HG03432 (cell line): ENCODE measurements around the gene GRM4.

Source experiments
- ATAC-seq: cut with Tn5 transposase; IDR thresholded peaks from one replicate; pipeline ENCODE4 v1.9.1; 2021; ENCODE audit warnings: mild to moderate bottlenecking, moderate library complexity; ENCODE audit not compliant: unreplicated experiment

GRM4 gene

DNA sequence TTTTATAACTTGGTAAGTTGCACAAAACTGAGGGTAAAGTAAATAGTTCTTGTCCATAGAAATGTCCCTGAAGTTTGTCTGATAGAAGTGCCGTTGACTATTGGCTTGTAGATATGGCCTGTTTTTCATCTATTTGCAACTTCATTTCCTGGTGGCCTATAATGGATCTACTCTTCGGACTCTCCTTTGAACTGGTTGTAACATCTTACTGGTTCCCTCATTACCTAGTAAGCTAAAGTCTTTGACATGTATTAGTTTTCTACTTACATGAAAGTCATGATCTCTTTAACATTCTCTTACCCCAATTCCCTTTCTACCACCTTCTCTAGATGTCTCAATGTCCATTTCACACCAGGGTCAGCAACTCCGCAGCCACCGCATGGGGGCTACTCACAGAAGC is 146.3 kb downstream of the GRM4 start:
- no peak for ATAC-seq

DNA sequence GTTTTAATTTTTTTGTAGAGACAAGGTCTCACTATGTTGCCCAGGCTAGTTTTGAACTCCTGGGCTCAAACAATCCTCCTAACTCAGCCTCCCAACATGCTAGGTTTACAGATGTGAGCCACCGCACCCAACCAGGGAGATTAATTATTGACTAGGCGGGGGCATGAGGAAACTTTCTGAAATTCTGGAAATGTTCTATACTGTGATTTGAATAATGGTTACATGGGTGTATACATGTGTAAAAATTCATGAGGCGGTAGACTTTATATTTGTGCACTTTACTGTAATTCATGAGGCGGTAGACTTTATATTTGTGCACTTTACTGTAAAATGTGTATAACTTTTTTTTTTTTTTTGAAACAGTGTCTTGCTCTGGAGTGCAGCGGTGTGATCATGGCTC is 147.2 kb downstream of the GRM4 start:
- ATAC-seq = no peak

GRCh38 chr6:33997265-33997664 is 148.6 kb downstream of the GRM4 start:
- no peak for ATAC-seq

- no peak for ATAC-seq
Observed at GRCh38 chr6:33996120-33996475, 149.8 kb downstream of the GRM4 start.

DNA sequence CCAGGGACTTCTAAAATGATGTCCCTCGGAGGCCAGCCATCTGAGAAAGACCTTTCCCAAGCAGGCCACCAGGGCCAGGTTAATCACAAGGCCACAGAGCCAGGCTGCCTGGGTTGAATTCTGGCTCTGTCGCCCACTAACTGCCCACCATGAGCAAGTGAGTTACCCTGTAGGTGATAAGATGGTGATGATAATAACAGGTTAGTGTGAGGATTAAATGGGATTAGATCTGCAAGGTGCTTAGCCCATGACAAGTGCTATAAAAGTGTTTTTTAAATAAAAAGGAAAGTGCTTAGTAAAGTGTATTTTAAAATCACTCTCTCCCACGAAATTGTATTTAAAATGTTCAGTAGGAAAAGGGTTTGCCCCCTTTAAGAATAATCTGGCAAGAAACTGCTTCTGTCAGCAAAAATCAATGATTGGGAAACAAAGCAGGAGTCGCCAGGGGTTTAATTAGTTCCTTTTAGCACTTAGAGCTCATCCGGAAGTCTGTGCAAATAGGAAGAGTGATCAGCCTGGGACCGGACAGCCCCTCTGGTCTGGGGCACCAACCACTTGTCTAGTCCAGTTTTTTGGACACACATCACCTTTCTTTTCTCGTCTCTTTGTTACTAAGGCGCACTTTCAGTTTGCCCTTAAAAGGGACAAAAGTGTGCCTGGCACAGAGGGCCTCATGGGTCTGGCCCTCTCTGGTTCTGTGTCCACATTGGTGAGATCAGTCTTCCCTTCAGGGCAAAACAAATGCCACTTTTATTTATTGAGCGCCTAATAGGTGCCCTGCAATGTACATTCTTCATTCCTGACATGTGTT is 150.4 kb downstream of the GRM4 start:
- ATAC-seq = no peak

DNA sequence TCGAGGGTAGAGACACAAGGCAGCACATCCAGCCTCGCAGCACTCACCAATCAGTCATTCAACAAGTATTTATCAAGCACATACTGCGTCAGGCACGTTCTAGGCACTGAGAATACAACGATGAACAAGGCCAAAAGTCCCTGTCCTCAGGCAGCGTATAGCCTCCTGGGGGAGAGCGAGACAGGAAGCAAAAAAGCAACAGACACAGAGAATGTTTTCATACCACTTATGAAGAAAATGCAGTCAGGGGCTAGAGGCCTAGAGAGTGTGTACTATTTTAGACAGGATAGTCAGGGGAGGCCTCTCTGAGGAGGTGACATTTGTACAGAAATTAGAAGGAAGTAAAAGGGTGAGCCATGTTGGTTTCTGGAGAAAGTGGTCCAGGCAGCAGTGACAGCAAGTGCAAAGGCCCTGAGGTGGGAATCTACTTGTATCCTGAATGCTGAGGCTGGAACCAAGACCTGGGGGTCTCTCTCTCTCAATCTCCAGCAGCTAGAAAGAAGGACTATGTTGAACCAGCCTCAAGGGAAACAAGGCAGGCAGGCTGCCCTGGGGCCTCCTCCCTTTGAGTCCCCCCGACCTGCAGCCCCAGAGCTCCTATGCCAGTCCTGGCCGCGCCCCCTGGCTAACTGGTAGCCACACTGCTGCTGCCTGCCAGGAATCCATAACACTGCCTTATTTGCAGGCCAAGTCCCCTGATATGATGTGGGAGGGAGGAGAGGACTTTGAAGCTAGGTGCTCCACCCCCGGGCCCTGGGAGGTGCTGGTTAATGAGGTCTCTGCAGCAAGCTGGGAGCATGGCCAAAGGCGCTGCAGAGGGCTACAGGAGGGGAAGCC is 151.2 kb downstream of the GRM4 start:
- ATAC-seq = no peak

- no peak for ATAC-seq
Observed at GRCh38 chr6:33993653-33994471, 152.0 kb downstream of the GRM4 start.

GRCh38 chr6:33993091-33993490 is 152.8 kb downstream of the GRM4 start:
- no peak for ATAC-seq

DNA sequence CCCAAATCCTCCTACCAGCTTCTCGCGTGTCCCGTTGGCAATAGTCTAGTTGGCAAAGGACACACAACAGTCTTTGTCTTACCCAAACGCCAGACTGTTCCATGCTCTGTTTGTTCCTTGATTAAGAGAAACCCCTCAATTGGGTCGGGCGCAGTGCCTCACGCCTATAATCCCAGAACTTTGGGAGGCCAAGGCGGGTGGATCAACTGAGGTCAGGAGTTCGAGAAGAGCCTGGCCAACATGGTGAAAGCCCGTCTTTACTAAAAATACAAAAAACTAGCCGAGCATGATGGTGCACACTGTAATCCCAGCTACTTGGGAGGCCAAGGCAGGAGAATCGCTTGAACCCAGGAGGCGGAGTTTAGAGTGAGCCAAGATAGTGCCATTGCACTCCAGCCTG is 153.7 kb downstream of the GRM4 start:
- no peak for ATAC-seq

- ATAC-seq = no peak
Observed at GRCh38 chr6:33991610-33992009, 154.3 kb downstream of the GRM4 start.

- ATAC-seq = no peak
Observed at GRCh38 chr6:33990061-33990541, 155.8 kb downstream of the GRM4 start.

DNA sequence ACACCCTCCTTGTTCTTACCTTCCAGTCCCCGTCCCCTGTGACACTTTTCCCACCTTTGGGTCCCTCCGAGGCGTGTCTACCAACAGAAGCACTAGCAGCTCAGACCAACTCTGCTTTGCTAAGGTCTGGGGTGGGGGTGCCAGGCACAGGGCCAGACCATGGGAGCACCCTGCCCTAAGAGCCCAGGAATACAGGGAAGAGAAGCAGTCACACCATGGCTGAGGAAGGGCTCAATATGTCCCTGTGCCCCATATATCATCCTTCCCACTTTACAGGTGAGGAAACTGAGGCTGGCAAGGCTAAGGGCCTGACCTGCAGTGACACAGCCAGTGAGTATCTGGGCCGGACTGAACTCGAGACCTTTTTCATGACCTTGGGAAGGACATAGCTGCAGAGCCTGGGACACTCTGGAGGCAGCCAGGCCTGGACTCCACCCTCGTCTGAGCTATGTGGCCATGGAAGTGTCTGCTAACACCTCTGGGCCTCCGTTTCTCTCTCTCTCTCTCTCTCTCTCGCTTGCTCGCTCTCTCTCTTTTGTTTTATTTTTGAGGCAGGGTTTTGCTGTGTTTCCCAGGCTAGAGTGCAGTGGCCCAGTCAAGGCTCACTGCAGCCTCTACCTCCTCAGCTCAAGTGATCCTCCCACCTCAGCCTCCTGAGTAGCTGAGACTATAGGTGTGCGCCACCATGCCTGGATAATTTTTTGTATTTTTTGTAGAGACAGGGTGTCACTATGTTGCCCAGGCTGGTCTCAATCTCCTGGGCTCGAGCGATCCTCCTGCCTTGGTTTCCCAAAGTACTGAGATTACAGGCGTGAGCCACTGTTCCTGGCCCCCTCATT is 156.7 kb downstream of the GRM4 start:
- ATAC-seq = no peak

- ATAC-seq = no peak
Observed at GRCh38 chr6:33988121-33989015, 157.5 kb downstream of the GRM4 start.

- ATAC-seq = no peak
Observed at GRCh38 chr6:33987531-33988021, 158.3 kb downstream of the GRM4 start.

GRCh38 chr6:33985947-33986346 is 159.9 kb downstream of the GRM4 start:
- ATAC-seq = no peak

GRCh38 chr6:33985313-33985751 is 160.6 kb downstream of the GRM4 start:
- no peak for ATAC-seq

- no peak for ATAC-seq
Observed at GRCh38 chr6:33984466-33985312, 161.2 kb downstream of the GRM4 start.
